OCI-LY1 (cell line): Measurements from ENCODE around the gene ABHD17C.

Experiments used
- H2AFZ ChIP-seq: fragments of 200-600 bp; sonication (generic), shearing (Covaris generic); 2 replicates; pipeline ENCODE4 v1.6.0; 2014; ENCODE audit warnings: antibody characterized with exemption, mild to moderate bottlenecking, low read length
- H3F3A ChIP-seq: fragments of 200-600 bp; sonication (generic), shearing (Covaris generic); 2 replicates; pipeline ENCODE4 v1.6.0; 2014; ENCODE audit warnings: mild to moderate bottlenecking, antibody characterized with exemption, low read length, moderate library complexity; ENCODE audit not compliant: insufficient read depth
- H3K27ac ChIP-seq: fragments of 200-600 bp; sonication (generic); 2 replicates; pipeline ENCODE4 v1.5.1; 2014; ENCODE audit warnings: low read length, mixed run types, mild to moderate bottlenecking, low read depth; ENCODE audit not compliant: poor library complexity, severe bottlenecking
- H3K27me3 ChIP-seq: fragments of 200-600 bp; sonication (generic); 2 replicates; pipeline ENCODE4 v1.6.0; 2014; ENCODE audit warnings: antibody characterized with exemption, mild to moderate bottlenecking, low read length, moderate library complexity; ENCODE audit not compliant: insufficient read depth
- H3K36me3 ChIP-seq: fragments of 200-600 bp; sonication (generic); 2 replicates; pipeline ENCODE4 v1.6.1; 2014; ENCODE audit warnings: mild to moderate bottlenecking, antibody characterized with exemption, low read length, moderate library complexity, mixed read lengths; ENCODE audit not compliant: insufficient read depth
- H3K4me1 ChIP-seq: fragments of 200-600 bp; sonication (generic); 2 replicates; pipeline ENCODE4 v1.5.1; 2014; ENCODE audit warnings: mild to moderate bottlenecking, low read length, moderate library complexity; ENCODE audit not compliant: insufficient read depth, severe bottlenecking
- H3K4me2 ChIP-seq: fragments of 200-600 bp; sonication (generic), shearing (Covaris generic); 2 replicates; pipeline ENCODE4 v1.6.1; 2014; ENCODE audit warnings: low read length
- H3K4me3 ChIP-seq: fragments of 200-600 bp; sonication (generic); 2 replicates; pipeline ENCODE4 v1.5.1; 2014; ENCODE audit warnings: low read length, low read depth, mild to moderate bottlenecking, mixed read lengths; ENCODE audit not compliant: poor library complexity, severe bottlenecking
- H3K79me2 ChIP-seq: fragments of 200-600 bp; shearing (Covaris generic); 2 replicates; pipeline ENCODE4 v1.6.1; 2016; ENCODE audit warnings: mixed run types, low read length, mixed read lengths; ENCODE audit not compliant: insufficient read depth
- H3K9ac ChIP-seq: fragments of 200-600 bp; sonication (generic), shearing (Covaris generic); 2 replicates; pipeline ENCODE4 v1.6.1; 2014; ENCODE audit warnings: mild to moderate bottlenecking, low read length, mixed read lengths
- H3K9me2 ChIP-seq: fragments of 200-600 bp; sonication (generic), shearing (Covaris generic); 2 replicates; pipeline ENCODE4 v1.6.1; 2014; ENCODE audit warnings: low read depth, mild to moderate bottlenecking, low read length, mixed read lengths
- H3K9me3 ChIP-seq: fragments of 200-600 bp; shearing (Covaris generic); 2 replicates; pipeline ENCODE4 v1.6.1; 2014; ENCODE audit warnings: low read length, mixed read lengths
- H4K20me1 ChIP-seq: fragments of 200-600 bp; sonication (generic), shearing (Covaris generic); 2 replicates; pipeline ENCODE4 v1.6.0; 2016; ENCODE audit warnings: mild to moderate bottlenecking, low read length; ENCODE audit not compliant: insufficient read depth
- EZH2 ChIP-seq: fragments of 200-600 bp; sonication (generic), shearing (Covaris generic); IDR thresholded peaks from 2 replicates; pipeline ENCODE4 v1.8.0; 2017; ENCODE audit warnings: borderline replicate concordance, mixed run types, mild to moderate bottlenecking, antibody characterized with exemption, low read length, moderate library complexity, mixed read lengths
- TF ChIP-seq, protein P1 (sequence below): fragments of 200-600 bp; sonication (generic), shearing (Covaris generic); IDR thresholded peaks from 2 replicates; pipeline ENCODE4 v1.5.1; 2017; ENCODE audit warnings: mild to moderate bottlenecking, antibody characterized with exemption, low read length, moderate library complexity, mixed read lengths

ABHD17C gene

DNA sequence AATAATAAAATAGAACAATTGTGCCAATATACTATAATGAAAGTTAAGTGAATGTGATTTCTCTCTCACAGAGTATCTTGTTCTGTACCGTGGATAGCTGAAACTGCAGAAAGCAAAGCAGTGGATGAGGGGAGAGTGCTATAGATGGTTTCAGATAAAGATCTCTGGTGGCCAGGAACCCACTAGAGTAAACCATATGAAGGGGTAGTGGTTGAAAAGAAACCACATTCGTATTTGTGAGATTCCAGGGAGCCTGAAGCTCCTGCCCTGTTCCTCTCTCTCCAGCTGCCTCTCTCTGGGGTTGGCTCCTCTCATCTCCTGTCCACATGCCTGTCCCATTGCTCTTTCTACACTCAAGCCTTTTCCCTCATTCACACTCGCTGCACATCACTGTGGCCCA lies 8.9 kb downstream of the ABHD17C start:
- no peak overlapping the region for H3K27ac ChIP-seq
- H3K4me1 ChIP-seq, result no peaks in the 10 kb centered on the region
- H3K9ac ChIP-seq, result no peak overlapping the region
- no peaks in the 10 kb centered on the region for H3K27me3 ChIP-seq
- no peaks in the 10 kb centered on the region for H4K20me1 ChIP-seq
- no peaks in the 10 kb centered on the region for H3F3A ChIP-seq
- H3K9me3 ChIP-seq, result no peaks in the 10 kb centered on the region
- no peaks in the 10 kb centered on the region for H3K36me3 ChIP-seq
- TF ChIP-seq EZH2, result no peak
- TF ChIP-seq, protein P1, sequence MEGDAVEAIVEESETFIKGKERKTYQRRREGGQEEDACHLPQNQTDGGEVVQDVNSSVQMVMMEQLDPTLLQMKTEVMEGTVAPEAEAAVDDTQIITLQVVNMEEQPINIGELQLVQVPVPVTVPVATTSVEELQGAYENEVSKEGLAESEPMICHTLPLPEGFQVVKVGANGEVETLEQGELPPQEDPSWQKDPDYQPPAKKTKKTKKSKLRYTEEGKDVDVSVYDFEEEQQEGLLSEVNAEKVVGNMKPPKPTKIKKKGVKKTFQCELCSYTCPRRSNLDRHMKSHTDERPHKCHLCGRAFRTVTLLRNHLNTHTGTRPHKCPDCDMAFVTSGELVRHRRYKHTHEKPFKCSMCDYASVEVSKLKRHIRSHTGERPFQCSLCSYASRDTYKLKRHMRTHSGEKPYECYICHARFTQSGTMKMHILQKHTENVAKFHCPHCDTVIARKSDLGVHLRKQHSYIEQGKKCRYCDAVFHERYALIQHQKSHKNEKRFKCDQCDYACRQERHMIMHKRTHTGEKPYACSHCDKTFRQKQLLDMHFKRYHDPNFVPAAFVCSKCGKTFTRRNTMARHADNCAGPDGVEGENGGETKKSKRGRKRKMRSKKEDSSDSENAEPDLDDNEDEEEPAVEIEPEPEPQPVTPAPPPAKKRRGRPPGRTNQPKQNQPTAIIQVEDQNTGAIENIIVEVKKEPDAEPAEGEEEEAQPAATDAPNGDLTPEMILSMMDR, result no peak
- no peak overlapping the region for H3K4me2 ChIP-seq
- no peaks in the 10 kb centered on the region for H3K79me2 ChIP-seq
- no peak overlapping the region for H2AFZ ChIP-seq
- H3K9me2 ChIP-seq, result no peaks in the 10 kb centered on the region
- no peak overlapping the region for H3K4me3 ChIP-seq

- no peak overlapping the region for H2AFZ ChIP-seq
- no peaks in the 10 kb centered on the region for H3K9me2 ChIP-seq
- no peak for TF ChIP-seq EZH2
- TF ChIP-seq, protein P1, result no peak
- no peak overlapping the region for H3K4me2 ChIP-seq
- no peaks in the 10 kb centered on the region for H3K36me3 ChIP-seq
- H4K20me1 ChIP-seq, result no peaks in the 10 kb centered on the region
- no peaks in the 10 kb centered on the region for H3F3A ChIP-seq
- H3K9me3 ChIP-seq, result no peaks in the 10 kb centered on the region
- no peak overlapping the region for H3K9ac ChIP-seq
- no peaks in the 10 kb centered on the region for H3K27me3 ChIP-seq
- no peak overlapping the region for H3K4me3 ChIP-seq
- no peaks in the 10 kb centered on the region for H3K79me2 ChIP-seq
- no peak overlapping the region for H3K27ac ChIP-seq
- no peaks in the 10 kb centered on the region for H3K4me1 ChIP-seq
Measured at GRCh38 chr15:80706161-80706560, 11.1 kb downstream of the ABHD17C start.

DNA sequence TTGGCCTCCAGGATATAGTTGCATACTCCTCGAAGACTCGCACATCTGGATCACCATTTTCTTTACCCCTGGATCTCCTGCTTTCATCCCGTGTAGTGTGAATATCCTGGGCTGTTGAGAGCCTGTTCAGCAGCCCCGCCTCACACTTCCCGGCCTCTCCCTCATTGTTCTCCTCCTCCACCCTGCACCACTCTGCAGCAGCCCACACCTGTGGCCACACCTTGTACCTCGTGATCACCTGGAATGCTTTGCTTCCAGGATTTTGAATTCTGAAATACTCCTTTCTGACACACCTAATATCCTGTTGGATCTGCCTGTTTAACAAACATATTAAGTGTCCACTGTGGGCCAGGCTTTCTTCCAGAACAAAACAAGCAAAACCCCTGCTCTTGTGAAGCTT lies 14.4 kb downstream of the ABHD17C start:
- Histone ChIP-seq H3K36me3 (no peaks in the 10 kb centered on the region), H3K4me1 (no peaks in the 10 kb centered on the region), H2AFZ (no peak overlapping the region), H3K4me3 (no peak overlapping the region), H3K9me3 (no peaks in the 10 kb centered on the region), H3K79me2 (no peaks in the 10 kb centered on the region), H3F3A (no peaks in the 10 kb centered on the region), H3K27ac (no peak overlapping the region), H3K4me2 (no peak overlapping the region), H3K27me3 (no peaks in the 10 kb centered on the region), H4K20me1 (no peaks in the 10 kb centered on the region), H3K9me2 (no peaks in the 10 kb centered on the region), H3K9ac (no peak overlapping the region)
- TF ChIP-seq, protein P1, result no peak
- TF ChIP-seq EZH2, result no peak
